Transverse colon (tissue), 4 donors: ENCODE results near the gene MGAT5. TPM values are rescaled to one million over a fixed set of nuclear protein-coding genes. Genes with fewer than 3 reads are reported as not detected.
A peak's percentile ranks its signal among the peaks of the same experiment; 100 is the strongest.

Source experiments
- DNase-seq: peaks from one replicate; pipeline ENCODE4 v3.0.0-alpha.2; 2019
- H3K27ac ChIP-seq, 4 donors: fragments of 200-600 bp; sonication (generic); 2 replicates each; pipeline ENCODE4 v1.5.1; 2016 to 2018; ENCODE audit warnings: inconsistent platforms in 4 of 4
- H3K27me3 ChIP-seq: fragments of 200-600 bp; sonication (generic); 2 replicates; pipeline ENCODE4 v1.5.1; 2017; ENCODE audit warnings: inconsistent platforms
- H3K36me3 ChIP-seq, 4 donors: fragments of 200-600 bp; sonication (generic); 2 replicates each; pipeline ENCODE4 v1.5.1; 2017 to 2019; ENCODE audit warnings: inconsistent platforms in 4 of 4
- H3K4me1 ChIP-seq, 4 donors: fragments of 200-600 bp; sonication (generic); 2 replicates each; pipeline ENCODE4 v1.5.1; 2017 to 2020; ENCODE audit warnings: inconsistent platforms in 4 of 4
- H3K4me3 ChIP-seq, 4 donors: fragments of 200-600 bp; sonication (generic); 1 replicate in 1 of 4; 2 replicates in 3 of 4; pipeline versions ENCODE4 v1.5.1 to v1.6.1; 2017 to 2019; ENCODE audit warnings: inconsistent platforms in 4 of 4
- H3K9me3 ChIP-seq, 2 donors: fragments of 200-600 bp; sonication (generic); 2 replicates each; pipeline ENCODE4 v1.5.1; 2017 to 2019; ENCODE audit warnings: inconsistent platforms in 2 of 2
- CTCF ChIP-seq, 5 experiments: fragments of 200-600 bp in 3 of 5; fragments of 450-650 bp in 2 of 5; sonication (generic) in 3 of 5; IDR thresholded peaks; 1 replicate in 2 of 5; 2 replicates in 3 of 5; pipeline ENCODE4 v1.5.1; 2016 to 2017; ENCODE audit warnings: antibody characterized with exemption in 5 of 5, inconsistent platforms in 3 of 5, mild to moderate bottlenecking in 2 of 5, moderate library complexity in 1 of 5
- EP300 ChIP-seq: sonication (generic); formaldehyde crosslinking; IDR thresholded peaks from one replicate; pipeline ENCODE4 v1.6.1; 2017; ENCODE audit warnings: antibody characterized with exemption, low read depth
- POLR2A ChIP-seq: fragments of 450-650 bp; IDR thresholded peaks from one replicate; pipeline ENCODE4 v1.6.1; 2016; ENCODE audit warnings: antibody characterized with exemption, mild to moderate bottlenecking, moderate library complexity
- POLR2AphosphoS5 ChIP-seq, 3 donors: sonication (generic); formaldehyde crosslinking; IDR thresholded peaks; one replicate each; pipeline ENCODE4 v1.6.1; 2016; ENCODE audit warnings: antibody characterized with exemption in 3 of 3
- WGBS, 2 donors: methylation state at CpG; one replicate each; pipeline ENCODE4 v1.1.5; 2018; ENCODE audit warnings: low coverage in 1 of 2; 5-methylcytosine and 5-hydroxymethylcytosine counted together
- in situ Hi-C, 4 donors: fragments of 200-750 bp; cut with MboI; loops; one replicate each; pipeline versions ENCODE4 v1.15.0 to v1.15.1; 2017; ENCODE audit warnings: low sequenced_read_pairs in 3 of 4, low pct_ligation_motif_present in 1 of 4, low pct_unique_long_range_greater_than_20kb in 1 of 4
- intact Hi-C: fragments of 100-400 bp; cut with DNase I; formaldehyde crosslinking; loops from one replicate; pipeline ENCODE4 v1.15.1; 2023; ENCODE audit warnings: low total_unique reads
- total RNA-seq, 4 donors: library from RNA; depleted of rRNA; stranded (reverse); fragments of >200 nt; gene quantifications; one replicate each; pipeline ENCODE4 v1.1.0, GENCODE V29; 2016

The MGAT5 gene
- total RNA-seq, 4 donors from 2014 or later: 23.6 to 67.6 (median 55.2) TPM

- intact Hi-C loops (no loop called here), in situ Hi-C loops (no loop called here)
- Histone ChIP-seq H3K9me3 (no peaks in the 10 kb centered on the region), H3K4me1 (peaks cover 0 to 14% (median 0%) of the 10 kb centered on the region in 4 donors), H3K4me3 (no peak overlapping the region), H3K36me3 (no peaks in the 10 kb centered on the region), H3K27ac (no peak overlapping the region), H3K27me3 (no peaks in the 10 kb centered on the region)
- 79% methylated on average over 5 of the region's 5 CpGs; no CpG with 5 or more reads in 1 of the 2 donors for WGBS, 2 donors
- TF ChIP-seq EP300 (no peak), POLR2A (no peak), CTCF (IDR thresholded peaks at IDR 0.05) (no peak), POLR2AphosphoS5 (IDR thresholded peaks at IDR 0.05) (no peak)
- no peak for DNase-seq
Observed at GRCh38 chr2:134283661-134284060, 29.8 kb downstream of the MGAT5 start.

- intact Hi-C loops (no loop called here), in situ Hi-C loops (no loop called here)
- Histone ChIP-seq H3K27ac (no peak overlapping the region), H3K27me3 (no peaks in the 10 kb centered on the region), H3K4me1 (peaks cover 0 to 13% (median 0%) of the 10 kb centered on the region in 4 donors), H3K4me3 (no peak overlapping the region), H3K9me3 (no peaks in the 10 kb centered on the region), H3K36me3 (no peaks in the 10 kb centered on the region)
- no peak for TF ChIP-seq POLR2A
- no peak for TF ChIP-seq CTCF (IDR thresholded peaks at IDR 0.05)
- TF ChIP-seq EP300: no peak
- TF ChIP-seq POLR2AphosphoS5 (IDR thresholded peaks at IDR 0.05): no peak
- no peak for DNase-seq
- WGBS, 2 donors: 87 to 91% methylated on average over 1 of the region's 1 CpG
Observed at GRCh38 chr2:134284119-134284670, 30.3 kb downstream of the MGAT5 start.

- intact Hi-C loops (no loop called here), in situ Hi-C loops (no loop called here)
- Histone ChIP-seq H3K4me1 (peaks cover 0 to 20% (median 4%) of the 10 kb centered on the region in 4 donors), H3K4me3 (no peak overlapping the region), H3K27ac (no peak overlapping the region), H3K36me3 (no peaks in the 10 kb centered on the region), H3K27me3 (no peaks in the 10 kb centered on the region), H3K9me3 (no peaks in the 10 kb centered on the region)
- DNase-seq: no peak
- TF ChIP-seq POLR2A: no peak
- no peak for TF ChIP-seq EP300
- TF ChIP-seq CTCF (IDR thresholded peaks at IDR 0.05): no peak
- no peak for TF ChIP-seq POLR2AphosphoS5 (IDR thresholded peaks at IDR 0.05)
- WGBS, 2 donors: 69 to 74% methylated on average over 2 of the region's 2 CpGs
Observed at GRCh38 chr2:134287323-134287722, 33.5 kb downstream of the MGAT5 start.

GRCh38 chr2:134288814-134289213 is 34.9 kb downstream of the MGAT5 start:
- Histone ChIP-seq H3K27ac (peak overlapping the region in 1 of 4 donors; percentile 7), H3K27me3 (no peaks in the 10 kb centered on the region), H3K4me3 (no peak overlapping the region), H3K9me3 (no peaks in the 10 kb centered on the region), H3K36me3 (no peaks in the 10 kb centered on the region), H3K4me1 (peaks cover 0 to 30% (median 10%) of the 10 kb centered on the region in 4 donors)
- TF ChIP-seq EP300 (no peak), POLR2AphosphoS5 (IDR thresholded peaks at IDR 0.05) (no peak), POLR2A (no peak), CTCF (IDR thresholded peaks at IDR 0.05) (no peak)
- DNase-seq: no peak
- 78 to 88% methylated on average over 3 of the region's 3 CpGs for WGBS, 2 donors
- intact Hi-C loops (no loop called here), in situ Hi-C loops (no loop called here)
